KMS-11 (cell line): ENCODE data around the gene LCE4A.

ENCODE experiments used
- H2AFZ ChIP-seq: fragments of 200-600 bp; sonication (generic); 2 replicates; pipeline ENCODE4 v1.6.1; 2016; ENCODE audit warnings: antibody characterized with exemption, mixed run types, low read depth
- H3K27ac ChIP-seq: fragments of 200-600 bp; sonication (generic); 2 replicates; pipeline ENCODE4 v1.6.1; 2016; ENCODE audit warnings: mild to moderate bottlenecking, mixed run types
- H3K27me3 ChIP-seq: fragments of 200-600 bp; sonication (generic); 2 replicates; pipeline ENCODE4 v1.6.1; 2017; ENCODE audit warnings: mild to moderate bottlenecking, low read depth, mixed run types, moderate library complexity; ENCODE audit not compliant: insufficient read depth
- H3K36me3 ChIP-seq: fragments of 200-600 bp; sonication (generic); 2 replicates; pipeline ENCODE4 v1.6.1; 2017; ENCODE audit warnings: mild to moderate bottlenecking, mixed run types; ENCODE audit not compliant: insufficient read depth
- H3K4me1 ChIP-seq: fragments of 200-600 bp; sonication (generic); 2 replicates; pipeline ENCODE4 v1.6.1; 2016; ENCODE audit warnings: mild to moderate bottlenecking, low read depth, mixed run types; ENCODE audit not compliant: poor library complexity, severe bottlenecking
- H3K4me2 ChIP-seq: fragments of 200-600 bp; sonication (generic); 2 replicates; pipeline ENCODE4 v1.7.0; 2016; ENCODE audit warnings: mild to moderate bottlenecking, mixed run types
- H3K4me3 ChIP-seq: fragments of 200-600 bp; sonication (generic); IDR thresholded peaks from 2 replicates; pipeline ENCODE4 v1.6.1; 2017; ENCODE audit warnings: low read depth, low read length, mixed read lengths; ENCODE audit not compliant: insufficient read depth
- H3K79me2 ChIP-seq: fragments of 200-600 bp; sonication (generic); 2 replicates; pipeline ENCODE4 v1.6.1; 2016; ENCODE audit warnings: low read depth, mixed run types; ENCODE audit not compliant: insufficient read depth
- H3K9ac ChIP-seq: fragments of 200-600 bp; sonication (generic); 2 replicates; pipeline ENCODE4 v1.6.1; 2016; ENCODE audit warnings: mild to moderate bottlenecking, mixed run types
- H4K20me1 ChIP-seq: fragments of 200-600 bp; sonication (generic); 2 replicates; pipeline ENCODE4 v1.6.1; 2016; ENCODE audit warnings: mild to moderate bottlenecking, mixed run types; ENCODE audit not compliant: insufficient read depth
- TF ChIP-seq, protein P1 (sequence below): fragments of 200-600 bp; sonication (generic); conservative IDR thresholded peaks from 2 replicates; pipeline ENCODE4 v1.6.1; 2017; ENCODE audit warnings: low read depth, mild to moderate bottlenecking, antibody characterized with exemption, low read length, moderate library complexity, mixed read lengths

LCE4A gene

GRCh38 chr1:152728986-152729385 is 21.0 kb downstream of the LCE4A start:
- Histone ChIP-seq H2AFZ (no peak overlapping the region), H3K4me1 (no peaks in the 10 kb centered on the region), H3K27ac (no peak overlapping the region), H3K4me2 (no peak overlapping the region), H3K4me3 (no peak overlapping the region), H3K27me3 (no peaks in the 10 kb centered on the region), H4K20me1 (no peaks in the 10 kb centered on the region), H3K36me3 (no peaks in the 10 kb centered on the region), H3K9ac (no peak overlapping the region), H3K79me2 (no peaks in the 10 kb centered on the region)
- TF ChIP-seq, protein P1, sequence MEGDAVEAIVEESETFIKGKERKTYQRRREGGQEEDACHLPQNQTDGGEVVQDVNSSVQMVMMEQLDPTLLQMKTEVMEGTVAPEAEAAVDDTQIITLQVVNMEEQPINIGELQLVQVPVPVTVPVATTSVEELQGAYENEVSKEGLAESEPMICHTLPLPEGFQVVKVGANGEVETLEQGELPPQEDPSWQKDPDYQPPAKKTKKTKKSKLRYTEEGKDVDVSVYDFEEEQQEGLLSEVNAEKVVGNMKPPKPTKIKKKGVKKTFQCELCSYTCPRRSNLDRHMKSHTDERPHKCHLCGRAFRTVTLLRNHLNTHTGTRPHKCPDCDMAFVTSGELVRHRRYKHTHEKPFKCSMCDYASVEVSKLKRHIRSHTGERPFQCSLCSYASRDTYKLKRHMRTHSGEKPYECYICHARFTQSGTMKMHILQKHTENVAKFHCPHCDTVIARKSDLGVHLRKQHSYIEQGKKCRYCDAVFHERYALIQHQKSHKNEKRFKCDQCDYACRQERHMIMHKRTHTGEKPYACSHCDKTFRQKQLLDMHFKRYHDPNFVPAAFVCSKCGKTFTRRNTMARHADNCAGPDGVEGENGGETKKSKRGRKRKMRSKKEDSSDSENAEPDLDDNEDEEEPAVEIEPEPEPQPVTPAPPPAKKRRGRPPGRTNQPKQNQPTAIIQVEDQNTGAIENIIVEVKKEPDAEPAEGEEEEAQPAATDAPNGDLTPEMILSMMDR, result no peak

GRCh38 chr1:152735648-152736047 is 27.7 kb downstream of the LCE4A start:
- no peak overlapping the region for H3K9ac ChIP-seq
- no peaks in the 10 kb centered on the region for H3K79me2 ChIP-seq
- H3K4me2 ChIP-seq, result no peak overlapping the region
- H3K4me3 ChIP-seq, result no peak overlapping the region
- TF ChIP-seq, protein P1, result peak; percentile 60
- H3K36me3 ChIP-seq, result no peaks in the 10 kb centered on the region
- H2AFZ ChIP-seq, result no peak overlapping the region
- H3K27ac ChIP-seq, result no peak overlapping the region
- no peaks in the 10 kb centered on the region for H4K20me1 ChIP-seq
- H3K27me3 ChIP-seq, result no peaks in the 10 kb centered on the region
- no peaks in the 10 kb centered on the region for H3K4me1 ChIP-seq

GRCh38 chr1:152737997-152738396 is 30.0 kb downstream of the LCE4A start:
- Histone ChIP-seq H3K9ac (no peak overlapping the region), H4K20me1 (no peaks in the 10 kb centered on the region), H3K27ac (no peak overlapping the region), H2AFZ (no peak overlapping the region), H3K36me3 (no peaks in the 10 kb centered on the region), H3K79me2 (no peaks in the 10 kb centered on the region), H3K4me1 (no peaks in the 10 kb centered on the region), H3K4me3 (no peak overlapping the region), H3K27me3 (no peaks in the 10 kb centered on the region), H3K4me2 (no peak overlapping the region)
- TF ChIP-seq, protein P1, result no peak

DNA sequence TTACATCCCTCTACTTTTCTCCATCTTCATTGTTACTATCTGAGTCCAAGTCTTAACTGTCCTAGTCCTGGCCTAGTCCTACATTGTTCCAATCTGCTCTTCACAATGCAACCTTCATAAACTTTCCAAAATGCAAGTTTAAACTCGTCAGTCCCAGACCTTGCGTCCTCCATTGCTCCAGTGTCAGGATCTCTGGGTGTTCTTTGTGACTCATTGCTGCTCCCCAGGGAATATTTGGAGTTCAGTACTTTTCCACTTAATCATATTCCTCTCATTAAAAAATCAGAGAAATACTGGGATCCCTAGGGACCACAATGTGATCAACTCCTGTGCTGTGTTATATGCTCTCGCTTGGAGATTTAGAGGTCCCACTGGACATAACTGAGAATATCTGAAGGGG is 31.9 kb downstream of the LCE4A start:
- no peaks in the 10 kb centered on the region for H4K20me1 ChIP-seq
- no peak overlapping the region for H3K4me2 ChIP-seq
- no peaks in the 10 kb centered on the region for H3K79me2 ChIP-seq
- no peak overlapping the region for H3K9ac ChIP-seq
- no peaks in the 10 kb centered on the region for H3K4me1 ChIP-seq
- H3K27me3 ChIP-seq, result no peaks in the 10 kb centered on the region
- H3K4me3 ChIP-seq, result no peak overlapping the region
- no peak overlapping the region for H2AFZ ChIP-seq
- TF ChIP-seq, protein P1, result no peak
- no peak overlapping the region for H3K27ac ChIP-seq
- H3K36me3 ChIP-seq, result no peaks in the 10 kb centered on the region
